ENCODE data around the gene ACBD4. TPM values are rescaled to one million over a fixed set of nuclear protein-coding genes. Genes with fewer than 3 reads are reported as not detected.

The ACBD4 gene
- total RNA-seq, 4 donors from 2014 or later = 2.2 to 3.2 (median 2.5) TPM

- in situ Hi-C loops (cut with MboI; ENCODE audit: low sequenced_read_pairs in 4 of 4) (loop anchor here in 1 of 4 donors (5.0 kb wide), 1 partner anchor 181 kb away; the partner anchor contains the start of gene GFAP), intact Hi-C loops (cut with DNase I; ENCODE audit: low total_unique reads) (loop anchor here (2.0 to 5.0 kb wide), 3 partner anchors 36 to 177 kb away; partner anchors contain the start of genes DCAKD and NMT1)
- peaks cover 0 to 81% of the 10 kb centered on the region in 2 donors for H3K36me3 ChIP-seq
- ATAC-seq (no peak), DNase-seq (no peak)
- H3K4me1 ChIP-seq = peaks cover 41 to 60% of the 10 kb centered on the region in 2 donors
- H3K4me3 ChIP-seq = no peak overlapping the region
- no peak for TF ChIP-seq POLR2A (IDR thresholded peaks at IDR 0.05)
- TF ChIP-seq, protein P1, sequence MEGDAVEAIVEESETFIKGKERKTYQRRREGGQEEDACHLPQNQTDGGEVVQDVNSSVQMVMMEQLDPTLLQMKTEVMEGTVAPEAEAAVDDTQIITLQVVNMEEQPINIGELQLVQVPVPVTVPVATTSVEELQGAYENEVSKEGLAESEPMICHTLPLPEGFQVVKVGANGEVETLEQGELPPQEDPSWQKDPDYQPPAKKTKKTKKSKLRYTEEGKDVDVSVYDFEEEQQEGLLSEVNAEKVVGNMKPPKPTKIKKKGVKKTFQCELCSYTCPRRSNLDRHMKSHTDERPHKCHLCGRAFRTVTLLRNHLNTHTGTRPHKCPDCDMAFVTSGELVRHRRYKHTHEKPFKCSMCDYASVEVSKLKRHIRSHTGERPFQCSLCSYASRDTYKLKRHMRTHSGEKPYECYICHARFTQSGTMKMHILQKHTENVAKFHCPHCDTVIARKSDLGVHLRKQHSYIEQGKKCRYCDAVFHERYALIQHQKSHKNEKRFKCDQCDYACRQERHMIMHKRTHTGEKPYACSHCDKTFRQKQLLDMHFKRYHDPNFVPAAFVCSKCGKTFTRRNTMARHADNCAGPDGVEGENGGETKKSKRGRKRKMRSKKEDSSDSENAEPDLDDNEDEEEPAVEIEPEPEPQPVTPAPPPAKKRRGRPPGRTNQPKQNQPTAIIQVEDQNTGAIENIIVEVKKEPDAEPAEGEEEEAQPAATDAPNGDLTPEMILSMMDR (IDR thresholded peaks at IDR 0.05 in 4 of 5, conservative IDR thresholded peaks at IDR 0.05 in 1 of 5) = no peak
- peak overlapping the region; percentile 18 to 97 (median 80) for H3K27ac ChIP-seq
- H3K27me3 ChIP-seq = no peaks in the 10 kb centered on the region
- H3K9me3 ChIP-seq = no peaks in the 10 kb centered on the region
These were observed 37.2 kb upstream of the ACBD4 start for GRCh38 chr17:45098081-45098868.

DNA sequence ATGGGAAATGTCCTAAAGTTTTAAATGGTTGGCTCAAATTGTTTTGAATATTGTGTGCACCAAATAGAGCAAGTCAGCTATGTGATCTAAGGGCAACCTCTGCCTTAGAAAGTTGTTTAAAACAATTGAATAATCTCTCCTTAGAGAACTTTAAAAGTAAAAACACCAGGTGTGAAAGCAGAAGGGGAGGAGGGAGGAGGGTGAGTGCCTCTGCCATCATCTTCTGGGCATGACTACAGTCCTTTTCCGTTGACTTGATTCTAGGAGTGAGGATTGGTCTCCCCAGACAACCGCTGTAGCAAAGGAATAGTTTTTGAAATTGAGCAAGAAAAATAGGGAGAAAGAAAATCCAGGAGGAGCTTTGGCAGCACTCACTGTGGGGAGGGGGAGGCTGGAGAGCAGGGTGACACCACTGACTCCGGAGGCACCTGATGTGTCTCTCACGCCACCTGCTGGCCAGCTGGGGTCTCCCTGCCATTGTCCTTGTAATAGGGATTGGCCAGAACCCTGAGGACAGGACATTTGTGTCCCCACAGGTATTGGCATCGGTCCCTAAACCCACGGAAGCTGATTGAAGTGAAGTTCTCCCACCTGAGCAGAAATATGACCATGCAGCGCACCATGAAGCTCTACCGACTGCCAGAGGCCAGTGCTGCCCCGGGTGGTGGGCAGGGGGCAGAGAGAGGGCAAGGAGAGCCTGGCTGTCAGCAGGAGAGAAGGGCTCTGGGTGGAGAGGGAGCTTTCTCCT is 36.4 kb upstream of the ACBD4 start:
- Histone ChIP-seq H3K9me3 (no peaks in the 10 kb centered on the region), H3K4me3 (no peak overlapping the region), H3K27ac (peak overlapping the region; percentile 18 to 97 (median 80)), H3K36me3 (peaks cover 0 to 85% of the 10 kb centered on the region in 2 donors), H3K27me3 (no peaks in the 10 kb centered on the region), H3K4me1 (peaks cover 41 to 60% of the 10 kb centered on the region in 2 donors)
- in situ Hi-C loops (cut with MboI; ENCODE audit: low sequenced_read_pairs in 4 of 4) (loop anchor here in 1 of 4 donors (5.0 kb wide), 1 partner anchor 182 kb away; the partner anchor contains the start of gene GFAP), intact Hi-C loops (cut with DNase I; ENCODE audit: low total_unique reads) (loop anchor here (1.0 to 5.0 kb wide), 4 partner anchors 37 to 178 kb away; partner anchors contain the start of genes DCAKD and NMT1)
- peak; percentile 79 to 83 for ATAC-seq
- peak; percentile 80 to 89 for DNase-seq
- TF ChIP-seq, protein P1 (IDR thresholded peaks at IDR 0.05 in 4 of 5, conservative IDR thresholded peaks at IDR 0.05 in 1 of 5) = peak; percentile 88 to 94 (median 91)
- TF ChIP-seq POLR2A (IDR thresholded peaks at IDR 0.05) = no peak

DNA sequence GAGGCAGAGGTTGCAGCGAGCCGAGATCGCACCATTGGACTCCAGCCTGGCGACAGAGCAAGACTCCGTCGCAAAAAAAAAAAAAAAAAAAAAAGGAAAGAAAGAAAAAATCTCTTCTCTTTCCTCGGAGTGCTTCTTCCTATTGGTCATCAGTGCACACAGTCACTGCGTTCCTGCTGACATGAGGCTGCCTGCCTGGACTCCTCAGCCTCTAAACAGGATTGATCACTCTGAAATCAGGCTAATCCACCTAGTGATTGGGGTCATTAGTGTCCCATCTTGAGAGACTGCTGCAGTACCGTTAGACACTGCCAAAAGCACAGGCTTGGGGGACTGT is 34.0 kb upstream of the ACBD4 start:
- in situ Hi-C loops (cut with MboI; ENCODE audit: low sequenced_read_pairs in 4 of 4) (loop anchor here in 2 of 4 donors (10.0 to 25.0 kb wide), 2 partner anchors 177 to 189 kb away; partner anchors contain the start of gene GFAP (in 1 of the 2)), intact Hi-C loops (cut with DNase I; ENCODE audit: low total_unique reads) (no loop called here)

More for the DNA sequence above, 34.0 kb upstream of the ACBD4 start:
- Histone ChIP-seq H3K27me3 (no peaks in the 10 kb centered on the region), H3K36me3 (peaks cover 0 to 85% of the 10 kb centered on the region in 2 donors), H3K4me1 (peaks cover 49 to 72% of the 10 kb centered on the region in 2 donors), H3K27ac (peak overlapping the region in 3 of 4 donors; percentile 59 to 96 (median 88)), H3K9me3 (no peaks in the 10 kb centered on the region), H3K4me3 (no peak overlapping the region)
- ATAC-seq = no peak
- TF ChIP-seq, protein P1 (IDR thresholded peaks at IDR 0.05 in 4 of 5, conservative IDR thresholded peaks at IDR 0.05 in 1 of 5) = no peak
- no peak for TF ChIP-seq POLR2A (IDR thresholded peaks at IDR 0.05)
- no peak for DNase-seq

Data from gastrocnemius medialis (tissue), 4 donors.